GM23338 (cell line): ENCODE results near the gene GORAB. TPM values are rescaled to one million over a fixed set of nuclear protein-coding genes. Genes with fewer than 3 reads are reported as not detected.
A peak's percentile ranks its signal among the peaks of the same experiment; 100 is the strongest.

Source experiments
- ATAC-seq: fragments of 200-7000 bp; cut with Tn5 transposase; 3 replicates; pipeline ENCODE4 v1.9.1; 2020
- DNase-seq: peaks from one replicate; pipeline ENCODE4 v3.0.0-alpha.2; 2015; ENCODE audit warnings: low spot score
- H2AFZ ChIP-seq: fragments of 200-600 bp; sonication (generic); 2 replicates; pipeline ENCODE4 v1.8.0; 2016; ENCODE audit warnings: antibody characterized with exemption, mild to moderate bottlenecking, moderate library complexity
- H3F3A ChIP-seq: fragments of 200-600 bp; sonication (generic); replicated peaks from 2 replicates; pipeline ENCODE4 v1.8.0; 2017; ENCODE audit warnings: antibody characterized with exemption, mixed run types, low read depth
- H3K27ac ChIP-seq: fragments of 200-600 bp; sonication (generic); 2 replicates; pipeline ENCODE4 v1.6.1; 2016; ENCODE audit warnings: low read depth
- H3K27me3 ChIP-seq: fragments of 200-600 bp; sonication (generic); 2 replicates; pipeline ENCODE4 v1.8.0; 2016; ENCODE audit warnings: mild to moderate bottlenecking, mixed run types, moderate library complexity; ENCODE audit not compliant: insufficient read depth
- H3K36me3 ChIP-seq: fragments of 200-600 bp; sonication (generic); 2 replicates; pipeline ENCODE4 v1.8.0; 2016; ENCODE audit warnings: mild to moderate bottlenecking; ENCODE audit not compliant: insufficient read depth
- H3K4me1 ChIP-seq: fragments of 200-600 bp; sonication (generic); 2 replicates; pipeline ENCODE4 v1.8.0; 2016; ENCODE audit warnings: mild to moderate bottlenecking, moderate library complexity; ENCODE audit not compliant: insufficient read depth
- H3K4me2 ChIP-seq: fragments of 200-600 bp; sonication (generic); 2 replicates; pipeline ENCODE4 v1.7.1; 2017; ENCODE audit warnings: mixed run types
- H3K4me3 ChIP-seq: fragments of 200-600 bp; sonication (generic); 2 replicates; pipeline ENCODE4 v1.6.1; 2016; ENCODE audit warnings: mixed run types
- H3K79me2 ChIP-seq: fragments of 200-600 bp; sonication (generic); replicated peaks from 2 replicates; pipeline ENCODE4 v1.8.0; 2017; ENCODE audit warnings: mild to moderate bottlenecking; ENCODE audit not compliant: insufficient read depth
- H3K9me2 ChIP-seq: fragments of 200-600 bp; sonication (generic); 2 replicates; pipeline ENCODE4 v1.8.0; 2017; ENCODE audit not compliant: insufficient read depth
- H4K20me1 ChIP-seq: fragments of 200-600 bp; sonication (generic); replicated peaks from 2 replicates; pipeline ENCODE4 v1.8.0; 2017; ENCODE audit warnings: mild to moderate bottlenecking; ENCODE audit not compliant: insufficient read depth
- H3K27ac Mint-ChIP-seq: 2 replicates; pipeline ENCODE4 v1.8.0; 2020; ENCODE audit warnings: inconsistent platforms, mild to moderate bottlenecking, moderate library complexity, mixed read lengths
- H3K27me3 Mint-ChIP-seq: 3 replicates; pipeline ENCODE4 v1.8.0; 2022; ENCODE audit warnings: low read depth, mild to moderate bottlenecking, moderate library complexity, mixed read lengths, inconsistent platforms; ENCODE audit not compliant: insufficient read depth, poor library complexity
- H3K36me3 Mint-ChIP-seq: 3 replicates; pipeline ENCODE4 v1.8.0; 2021; ENCODE audit warnings: low read depth, mild to moderate bottlenecking, inconsistent platforms, moderate library complexity, mixed read lengths
- H3K4me1 Mint-ChIP-seq: 3 replicates; pipeline ENCODE4 v1.8.0; 2020; ENCODE audit warnings: mild to moderate bottlenecking, inconsistent platforms, mixed read lengths
- H3K4me3 Mint-ChIP-seq: 3 replicates; pipeline ENCODE4 v1.8.0; 2021; ENCODE audit warnings: moderate library complexity, mild to moderate bottlenecking, inconsistent platforms, mixed read lengths
- H3K9me3 Mint-ChIP-seq: 3 replicates; pipeline ENCODE4 v1.8.0; 2020; ENCODE audit warnings: moderate library complexity, mild to moderate bottlenecking, inconsistent platforms, mixed read lengths
- CTCF ChIP-seq, 2 experiments: fragments of 200-600 bp in 1 of 2; sonication (generic) in 1 of 2; conservative IDR thresholded peaks; 2 replicates each; pipeline versions ENCODE4 v1.5.1 to v1.6.1; 2016 to 2017; ENCODE audit warnings: antibody characterized with exemption in 2 of 2, low read depth in 2 of 2, mild to moderate bottlenecking in 2 of 2, moderate library complexity in 1 of 2
- NANOG ChIP-seq: IDR thresholded peaks from 2 replicates; pipeline ENCODE4 v1.6.1; 2016; ENCODE audit warnings: antibody characterized with exemption, borderline replicate concordance
- ZNF114 ChIP-seq: fragments of 250-450 bp; sonication (Bioruptor Pico); IDR thresholded peaks from 2 replicates; pipeline ENCODE4 v1.5.0; 2020; ENCODE audit warnings: mild to moderate bottlenecking, moderate library complexity
- ZNF331 ChIP-seq: fragments of 250-450 bp; sonication (Bioruptor Pico); IDR thresholded peaks from 2 replicates; pipeline ENCODE4 v1.5.0; 2020; ENCODE audit warnings: low read depth, mild to moderate bottlenecking, moderate library complexity
- ZNF462 ChIP-seq: fragments of 250-450 bp; sonication (Bioruptor Pico); IDR thresholded peaks from 2 replicates; pipeline ENCODE4 v1.5.0; 2020; ENCODE audit warnings: mild to moderate bottlenecking, moderate library complexity
- polyA plus RNA-seq: library from polyadenylated mRNA; unstranded; fragments of >200 nt; fragmentation: Nextera tagmentation; extraction: Ambion mirVana; gene quantifications from 2 replicates; pipeline ENCODE4 v1.2.1, GENCODE V29; 2016
- total RNA-seq: library from RNA; depleted of rRNA; stranded (reverse); fragments of >200 nt; shearing (Covaris generic); gene quantifications from 2 replicates; pipeline ENCODE4 v1.2.3, GENCODE V29; 2014

Gene GORAB
- total and polyA plus RNA-seq, 2 experiments from 2014 or later = 10.4 to 21.1 TPM

DNA sequence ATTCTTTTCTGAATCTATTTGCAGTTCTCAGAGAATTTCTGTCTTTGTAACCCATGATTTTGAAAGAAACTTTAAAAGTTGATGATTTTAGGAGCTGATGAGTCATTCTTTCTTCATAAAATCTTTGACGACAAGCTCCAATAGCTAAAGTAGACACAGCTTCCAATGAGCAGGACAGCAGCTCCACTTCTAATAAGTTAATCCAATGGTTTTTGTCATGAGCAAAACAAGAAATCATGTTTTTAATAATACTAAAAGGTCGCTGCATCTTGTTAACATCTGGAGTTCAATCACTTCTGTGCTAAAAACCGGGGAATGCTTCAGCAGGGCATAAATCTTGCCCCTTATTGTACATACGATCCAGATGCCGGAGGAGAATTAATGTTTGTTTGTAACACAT, 48.9 kb upstream of the GORAB start (continued):
- TF ChIP-seq ZNF462 (CRISPR knock-in tag) = no peak
- TF ChIP-seq CTCF (conservative IDR thresholded peaks at IDR 0.05; ENCODE audit: low read depth in 2 of 2) = no peak
- TF ChIP-seq ZNF331 (CRISPR knock-in tag) = no peak

DNA sequence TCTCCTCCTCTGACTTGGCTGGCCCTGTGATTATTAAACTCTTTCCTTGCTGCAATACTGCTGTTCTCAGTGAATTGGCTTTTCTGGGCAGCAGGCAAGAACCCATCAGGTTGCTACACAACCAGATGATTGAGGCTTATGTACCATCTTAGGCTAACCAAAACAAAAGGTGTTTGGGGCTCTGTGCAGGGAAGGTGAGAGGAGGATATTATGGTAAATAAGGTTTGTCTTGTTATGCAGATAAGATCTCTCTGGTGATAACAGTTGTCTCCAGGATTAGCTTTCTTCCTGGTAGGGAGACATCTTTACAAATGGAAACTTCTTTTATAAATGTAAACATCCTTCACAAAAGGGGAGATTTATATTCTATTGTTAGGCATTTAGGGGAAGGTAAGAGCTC, 44.5 kb upstream of the GORAB start:
- Histone ChIP-seq H3K4me2 (no peak overlapping the region; the same call in 1 of the 2 replicates), H4K20me1 (no peaks in the 10 kb centered on the region), H3K4me1 (peaks cover 21% of the 10 kb centered on the region), H3K27me3 (no peaks in the 10 kb centered on the region), H3K36me3 (no peaks in the 10 kb centered on the region), H3K4me3 (no peak overlapping the region), H2AFZ (no peak overlapping the region), H3K27ac (peak overlapping the region; percentile 77), H3K79me2 (no peaks in the 10 kb centered on the region), H3K9me2 (0 out of 2 replicates have a peak, but pooled peaks cover 8% of the 10 kb centered on the region), H3F3A (no peaks in the 10 kb centered on the region)
- DNase-seq (peak; percentile 45), ATAC-seq (peak; percentile 92)
- Mint-ChIP-seq H3K4me1 (peaks cover 33% of the 10 kb centered on the region), H3K27me3 (peaks cover 3% of the 10 kb centered on the region), H3K4me3 (no peak overlapping the region), H3K9me3 (peaks cover 16% of the 10 kb centered on the region), H3K36me3 (peaks cover 13% of the 10 kb centered on the region; the same call in 2 of the 3 replicates), H3K27ac (peak overlapping the region; percentile 93)
- TF ChIP-seq ZNF114 (no peak), NANOG (peak; percentile 84; the same call in 1 of the 2 replicates), ZNF462 (CRISPR knock-in tag) (peak; percentile 86)
